Ovary (tissue), 9 donors: ENCODE results near the gene HKDC1. TPM values are rescaled to one million over a fixed set of nuclear protein-coding genes. Genes with fewer than 3 reads are reported as not detected.

ENCODE experiments used
- DNase-seq, 5 donors: peaks; one replicate each; pipeline ENCODE4 v3.0.0-alpha.2; 2019 to 2020
- H3K27ac ChIP-seq, 2 donors: fragments of 200-600 bp; one replicate each; pipeline versions ENCODE4 v1.5.1 to v1.8.0; 2019 to 2022
- H3K27me3 ChIP-seq: fragments of 200-600 bp; one replicate; pipeline ENCODE4 v1.8.0; 2022
- H3K36me3 ChIP-seq: fragments of 200-600 bp; sonication (generic); one replicate; pipeline ENCODE4 v1.5.1; 2019
- H3K4me1 ChIP-seq: one replicate; pipeline ENCODE4 v1.8.1; 2013; ENCODE audit warnings: mild to moderate bottlenecking, moderate library complexity; ENCODE audit not compliant: insufficient read depth
- H3K4me3 ChIP-seq: fragments of 200-600 bp; sonication (generic); one replicate; pipeline ENCODE4 v1.5.1; 2017
- H3K9me3 ChIP-seq, 2 donors: fragments of 200-600 bp in 1 of 2; sonication (generic) in 1 of 2; one replicate each; pipeline versions ENCODE4 v1.5.1 to v1.8.1; 2013 to 2019; ENCODE audit warnings: mild to moderate bottlenecking in 1 of 2, moderate library complexity in 1 of 2
- EP300 ChIP-seq: sonication (generic); formaldehyde crosslinking; IDR thresholded peaks from one replicate; pipeline ENCODE4 v1.6.1; 2017; ENCODE audit warnings: antibody characterized with exemption
- POLR2A ChIP-seq: fragments of 450-650 bp; IDR thresholded peaks from one replicate; pipeline ENCODE4 v1.6.1; 2017; ENCODE audit warnings: antibody characterized with exemption, mild to moderate bottlenecking, moderate library complexity
- WGBS, 3 donors: extraction: QIAGEN DNeasy Blood & Tissue Kit in 1 of 3; methylation state at CpG; one replicate each; pipeline versions ENCODE4 v1.1.5 to v1.1.7; 2013 to 2017; 5-methylcytosine and 5-hydroxymethylcytosine counted together
- intact Hi-C, 4 donors: fragments of 100-400 bp; cut with DNase I; formaldehyde crosslinking; loops; one replicate each; pipeline versions ENCODE4 v1.11.0 to v1.15.1; 2022 to 2023
- polyA plus RNA-seq, 2 donors: library from polyadenylated mRNA; stranded (reverse); fragments of 200-250 nt in 1 of 2; fragments of 350-450 nt in 1 of 2; fragmentation: Illumina TruSeq in 1 of 2; extraction: RNeasy Lipid Tissue Mini Kit (QIAGEN cat#74804) in 1 of 2; gene quantifications; one replicate each; pipeline ENCODE4 v1.2.3, GENCODE V29; 2013 to 2014
- total RNA-seq, 7 donors: library from RNA; depleted of rRNA in 2 of 7; stranded (reverse); fragments of >200 nt in 2 of 7; fragmentation: NEBNext Ultra II Directional in 3 of 7; extraction: Animal tissue kit (Norgen Biotek cat#: 25700) in 3 of 7; gene quantifications; one replicate each; pipeline versions ENCODE4 v1.1.0 to v1.2.4, GENCODE V29; 2016 to 2023
- TF ChIP-seq, protein P1 (sequence below), 3 donors: fragments of 450-650 bp in 2 of 3; fragments of 200-600 bp in 1 of 3; IDR thresholded peaks; one replicate each; pipeline versions ENCODE4 v1.5.1 to v1.8.0; 2016 to 2022; ENCODE audit warnings: antibody characterized with exemption in 3 of 3, mild to moderate bottlenecking in 1 of 3
- donor health status: DM: no; HTN: no; CAD: no; lungs with moderate emphysema.
- donor health status: DM: no; HTN: no; CAD: no.
- donor health status: Bipolar disorder and iron deficiency.
- donor health status: DM: yes; HTN: yes; CAD: no.
- donor health status: DM: no; HTN: no; CAD: no.
- donor health status: DM: yes; HTN: yes; CAD: no.

The HKDC1 gene
- total and polyA plus RNA-seq, 9 donors: 0.01 to 6.4 (median 0.94) TPM; not detected in 2

DNA sequence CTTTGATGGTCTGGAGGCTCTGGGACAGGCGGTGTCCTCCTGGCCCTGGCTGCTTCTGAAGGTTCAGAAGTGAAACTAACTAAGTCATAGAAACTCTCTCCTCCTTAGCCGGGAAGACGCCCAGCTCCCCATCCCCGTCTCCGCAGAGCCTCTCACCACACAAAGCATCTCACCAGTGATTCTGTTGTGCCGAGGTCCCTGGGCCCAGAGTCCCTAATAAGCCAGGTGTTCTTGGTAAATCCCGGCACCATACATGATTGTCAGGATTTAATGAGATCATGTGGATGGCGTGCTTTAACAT is 9.4 kb downstream of the HKDC1 start:
- Histone ChIP-seq H3K4me3 (no peak overlapping the region), H3K4me1 (no peaks in the 10 kb centered on the region), H3K36me3 (no peaks in the 10 kb centered on the region), H3K9me3 (no peaks in the 10 kb centered on the region), H3K27me3 (no peaks in the 10 kb centered on the region), H3K27ac (no peak overlapping the region)
- WGBS, 3 donors: 76 to 84% (median 79%) methylated on average over 8 of the region's 8 CpGs
- intact Hi-C loops: no loop called here
- TF ChIP-seq, protein P1, sequence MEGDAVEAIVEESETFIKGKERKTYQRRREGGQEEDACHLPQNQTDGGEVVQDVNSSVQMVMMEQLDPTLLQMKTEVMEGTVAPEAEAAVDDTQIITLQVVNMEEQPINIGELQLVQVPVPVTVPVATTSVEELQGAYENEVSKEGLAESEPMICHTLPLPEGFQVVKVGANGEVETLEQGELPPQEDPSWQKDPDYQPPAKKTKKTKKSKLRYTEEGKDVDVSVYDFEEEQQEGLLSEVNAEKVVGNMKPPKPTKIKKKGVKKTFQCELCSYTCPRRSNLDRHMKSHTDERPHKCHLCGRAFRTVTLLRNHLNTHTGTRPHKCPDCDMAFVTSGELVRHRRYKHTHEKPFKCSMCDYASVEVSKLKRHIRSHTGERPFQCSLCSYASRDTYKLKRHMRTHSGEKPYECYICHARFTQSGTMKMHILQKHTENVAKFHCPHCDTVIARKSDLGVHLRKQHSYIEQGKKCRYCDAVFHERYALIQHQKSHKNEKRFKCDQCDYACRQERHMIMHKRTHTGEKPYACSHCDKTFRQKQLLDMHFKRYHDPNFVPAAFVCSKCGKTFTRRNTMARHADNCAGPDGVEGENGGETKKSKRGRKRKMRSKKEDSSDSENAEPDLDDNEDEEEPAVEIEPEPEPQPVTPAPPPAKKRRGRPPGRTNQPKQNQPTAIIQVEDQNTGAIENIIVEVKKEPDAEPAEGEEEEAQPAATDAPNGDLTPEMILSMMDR (IDR thresholded peaks at IDR 0.05): no peak
- TF ChIP-seq EP300 (no peak), POLR2A (no peak)
- DNase-seq: no peak

DNA sequence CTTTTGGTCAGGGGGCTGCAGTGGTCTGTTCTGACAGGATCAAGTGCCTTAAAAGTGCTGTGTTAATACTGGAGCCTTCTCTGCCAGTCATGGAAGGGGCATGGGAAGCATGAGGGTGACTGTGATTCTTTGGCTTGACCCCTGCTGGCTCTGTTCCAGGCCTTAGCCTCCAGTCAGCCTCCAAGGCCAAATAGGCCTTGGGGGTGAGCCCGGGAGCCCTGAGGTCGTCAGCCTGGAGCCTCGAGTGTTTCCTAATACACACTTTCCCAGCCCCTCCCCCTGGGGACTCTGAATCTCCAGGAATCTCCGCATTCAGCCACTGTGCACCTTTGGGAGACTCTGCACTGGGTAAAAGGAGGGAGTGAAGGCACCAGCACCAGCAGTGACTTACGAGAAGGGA is 10.0 kb downstream of the HKDC1 start:
- Histone ChIP-seq H3K27ac (no peak overlapping the region), H3K9me3 (no peaks in the 10 kb centered on the region), H3K27me3 (no peaks in the 10 kb centered on the region), H3K4me3 (no peak overlapping the region), H3K36me3 (no peaks in the 10 kb centered on the region), H3K4me1 (no peaks in the 10 kb centered on the region)
- TF ChIP-seq, protein P1 (IDR thresholded peaks at IDR 0.05): no peak
- TF ChIP-seq EP300 (no peak), POLR2A (no peak)
- DNase-seq: no peak
- WGBS, 3 donors: 58 to 64% (median 61%) methylated on average over 5 of the region's 5 CpGs
- intact Hi-C loops: no loop called here

DNA sequence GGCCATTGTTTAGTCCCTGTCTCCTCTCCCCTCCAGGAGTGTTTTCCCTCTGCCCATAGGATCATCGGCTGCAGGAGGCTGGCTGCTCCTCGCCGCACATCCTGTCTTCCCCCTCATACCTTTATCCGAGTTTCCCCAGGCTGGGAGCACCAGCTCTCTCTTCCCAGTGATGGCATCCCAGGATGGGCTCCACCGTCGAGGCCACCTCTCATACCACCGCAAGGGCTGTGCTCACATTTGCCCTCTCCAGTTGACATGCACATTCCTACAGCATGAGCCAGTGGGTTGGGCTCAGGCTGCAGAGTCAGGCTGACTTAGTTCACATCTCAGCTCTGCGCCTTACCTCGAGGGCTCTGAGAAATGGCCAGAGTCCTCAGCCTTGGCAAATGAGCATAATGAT is 12.1 kb downstream of the HKDC1 start:
- Histone ChIP-seq H3K27ac (no peak overlapping the region), H3K4me1 (no peaks in the 10 kb centered on the region), H3K4me3 (no peak overlapping the region), H3K27me3 (no peaks in the 10 kb centered on the region), H3K36me3 (no peaks in the 10 kb centered on the region), H3K9me3 (no peaks in the 10 kb centered on the region)
- TF ChIP-seq EP300: no peak
- no peak for TF ChIP-seq POLR2A
- TF ChIP-seq, protein P1 (IDR thresholded peaks at IDR 0.05): no peak
- 71 to 85% (median 74%) methylated on average over 9 of the region's 9 CpGs for WGBS, 3 donors
- DNase-seq: no peak
- intact Hi-C loops: no loop called here

DNA sequence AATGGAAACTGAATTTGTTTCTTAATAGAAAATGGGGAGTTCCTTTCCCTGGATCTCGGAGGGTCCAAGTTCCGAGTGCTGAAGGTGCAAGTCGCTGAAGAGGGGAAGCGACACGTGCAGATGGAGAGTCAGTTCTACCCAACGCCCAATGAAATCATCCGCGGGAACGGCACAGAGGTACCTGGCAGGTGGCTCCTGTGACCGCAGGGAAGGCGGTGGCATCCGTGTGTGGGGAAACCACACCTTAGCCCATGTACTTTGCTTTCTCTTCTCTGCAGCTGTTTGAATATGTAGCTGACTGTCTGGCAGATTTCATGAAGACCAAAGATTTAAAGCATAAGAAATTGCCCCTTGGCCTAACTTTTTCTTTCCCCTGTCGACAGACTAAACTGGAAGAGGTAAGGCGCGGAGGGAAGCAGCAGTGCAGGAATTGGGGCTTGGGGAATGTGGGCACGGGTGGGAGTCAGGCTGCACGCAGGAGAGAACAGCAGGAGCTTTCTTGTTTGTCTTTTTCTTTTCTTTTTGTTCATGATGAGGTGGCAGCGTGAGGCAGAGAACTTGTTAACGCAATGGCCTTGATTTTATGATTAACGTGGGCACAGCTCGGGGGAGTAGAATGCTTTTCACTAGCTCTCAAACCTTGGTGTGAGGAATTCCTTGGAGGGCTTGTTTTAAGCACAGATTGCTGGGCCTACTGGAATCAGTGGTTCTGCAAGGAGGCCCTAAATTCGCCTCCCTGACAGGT is 12.8 kb downstream of the HKDC1 start:
- TF ChIP-seq, protein P1 (IDR thresholded peaks at IDR 0.05): no peak
- TF ChIP-seq EP300 (no peak), POLR2A (no peak)
- H3K36me3 ChIP-seq: no peaks in the 10 kb centered on the region
- no peak overlapping the region for H3K4me3 ChIP-seq
- no peaks in the 10 kb centered on the region for H3K9me3 ChIP-seq
- no peaks in the 10 kb centered on the region for H3K27me3 ChIP-seq
- 53 to 65% (median 58%) methylated on average over 22 of the region's 22 CpGs for WGBS, 3 donors
- no peak overlapping the region for H3K27ac ChIP-seq
- intact Hi-C loops: no loop called here
- peak in 1 of 5 donors; percentile 25 for DNase-seq
- no peaks in the 10 kb centered on the region for H3K4me1 ChIP-seq
